CD4-positive, alpha-beta T cell treated with Interleukin-12 subunit alpha and Interleukin-12 subunit beta, for 1 hour (primary cell): ENCODE results near the gene ANKS1B.

Experiments
- DNase-seq: peaks from one replicate; pipeline ENCODE4 v3.0.0-alpha.2; 2020

ANKS1B gene

DNA sequence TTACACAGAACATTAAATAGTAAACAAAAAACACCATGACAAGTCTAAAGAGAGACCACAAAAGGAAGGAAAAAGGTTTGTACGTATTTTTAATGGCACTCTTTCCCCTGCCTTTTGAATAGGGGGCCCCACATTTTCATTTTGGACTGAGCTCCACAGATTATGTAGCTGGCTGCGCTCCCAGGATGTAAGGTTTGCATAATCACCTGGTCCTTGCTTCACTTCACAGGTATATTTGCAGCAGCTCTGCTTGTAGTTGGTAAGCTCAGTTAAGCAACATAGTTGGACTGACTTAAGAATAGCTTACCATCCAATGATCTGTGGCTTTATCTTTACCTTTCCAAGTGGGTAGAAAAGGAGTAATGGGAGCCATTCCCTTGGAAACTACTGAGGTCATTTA, 885.0 kb downstream of the ANKS1B start:
- no peak for DNase-seq

DNA sequence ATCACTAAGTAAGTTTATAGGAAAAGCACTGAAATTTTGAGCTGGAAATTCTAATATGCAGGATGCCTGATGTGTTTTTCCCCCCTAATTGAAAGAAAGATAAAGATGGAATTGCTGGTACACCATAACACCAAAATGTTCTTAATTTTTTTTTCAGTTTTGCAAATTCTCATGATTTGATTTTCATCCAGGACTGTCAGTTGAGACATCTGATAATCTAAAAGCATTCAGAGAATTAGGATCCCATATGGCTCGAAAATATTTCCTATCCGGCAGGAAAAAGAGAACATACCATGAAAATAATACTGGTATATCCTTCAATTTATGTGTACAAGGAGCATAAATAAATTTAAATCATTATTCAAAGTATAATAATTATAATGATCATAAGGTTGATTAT, 887.6 kb downstream of the ANKS1B start:
- no peak for DNase-seq

DNA sequence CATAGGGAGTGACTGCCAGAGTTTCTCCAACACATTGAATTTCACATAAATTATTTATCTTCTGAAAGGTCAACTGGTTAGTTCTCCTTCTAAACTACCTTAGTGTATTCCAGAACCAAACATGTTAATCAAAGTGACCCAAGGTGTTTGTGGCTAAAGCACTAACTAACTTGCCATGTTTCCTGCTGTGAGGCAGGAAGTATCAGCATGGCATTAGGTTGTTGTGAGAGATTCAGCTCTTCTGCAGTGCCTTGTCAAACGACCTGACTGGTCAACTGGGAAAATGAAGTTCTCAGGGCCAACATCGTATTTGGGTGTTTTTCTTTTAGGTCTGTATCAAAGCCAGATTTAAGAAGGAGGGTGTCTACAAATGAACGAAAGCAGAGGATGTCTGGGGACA, 891.6 kb downstream of the ANKS1B start:
- no peak for DNase-seq

DNA sequence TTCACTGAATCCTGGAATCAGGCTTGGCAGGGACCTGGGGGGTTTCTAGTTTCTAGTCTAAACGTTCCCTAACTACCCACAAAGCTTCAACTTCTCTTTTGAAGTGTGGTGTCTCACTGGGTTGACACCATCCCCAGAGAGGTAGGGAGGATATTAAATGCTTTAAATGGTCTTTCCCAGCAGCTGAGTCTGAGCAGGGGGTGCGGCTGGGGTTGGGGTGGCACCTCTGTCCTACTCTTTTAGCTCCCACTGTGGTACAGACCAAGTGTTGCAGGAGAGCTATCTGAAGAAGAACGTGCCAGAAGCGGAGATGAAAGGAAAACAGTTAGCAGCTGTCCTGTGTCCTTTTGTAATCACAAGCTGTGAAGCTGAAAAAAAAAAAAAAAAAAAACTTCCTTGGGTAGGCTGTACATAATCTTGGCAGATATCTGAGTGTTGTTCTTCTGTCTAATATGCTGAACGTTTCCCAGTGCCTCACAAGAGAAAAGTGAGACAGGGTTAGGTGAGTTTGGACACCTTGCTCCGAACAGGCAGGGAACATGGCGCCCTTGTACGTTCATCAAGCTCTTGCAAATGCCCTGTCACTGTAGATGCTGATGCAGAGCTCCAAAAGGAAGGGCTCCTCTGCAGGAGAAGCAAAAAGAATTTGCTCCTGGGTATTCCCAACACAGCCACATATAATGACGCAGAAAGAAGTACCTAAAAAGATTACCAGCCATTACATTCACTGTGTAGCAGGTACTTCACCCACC, 892.5 kb downstream of the ANKS1B start:
- DNase-seq: no peak

DNA sequence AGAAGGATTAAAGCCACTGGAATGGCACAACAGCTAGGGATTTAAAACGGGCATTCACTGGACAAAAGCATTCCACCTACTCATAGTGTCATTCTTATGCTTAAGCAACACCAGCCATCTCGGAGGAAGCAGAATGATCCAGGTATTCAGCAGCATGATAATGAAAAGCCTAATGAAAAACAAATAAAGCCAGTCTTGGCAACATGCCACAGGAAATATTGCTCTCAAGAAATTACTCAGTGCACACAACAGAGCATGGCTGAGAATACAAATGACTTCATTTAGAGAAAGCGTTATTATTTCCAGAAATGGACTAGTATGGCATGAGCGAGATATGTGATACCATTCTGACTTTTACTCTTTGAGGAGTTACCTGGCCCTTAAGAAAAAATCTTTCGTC, 897.5 kb downstream of the ANKS1B start:
- DNase-seq: no peak

DNA sequence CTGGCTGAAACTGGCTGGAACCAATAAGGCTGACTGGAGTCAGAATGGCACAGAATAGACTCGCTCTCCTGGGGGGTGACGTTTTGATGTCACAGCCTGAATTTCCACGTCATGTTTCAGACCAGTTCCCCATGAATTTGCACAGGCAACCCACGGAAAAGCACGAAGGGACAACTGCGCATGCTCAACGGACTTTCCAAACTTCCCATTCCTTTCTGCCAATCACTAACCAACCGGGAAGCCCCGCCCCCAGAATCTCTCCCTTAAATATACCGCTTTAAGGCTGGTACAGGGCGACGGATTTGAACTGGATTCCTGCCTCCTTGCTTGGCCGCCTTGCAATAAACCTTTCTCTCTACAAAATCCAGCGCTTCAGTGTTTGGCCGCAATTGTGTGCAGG, 904.9 kb downstream of the ANKS1B start:
- no peak for DNase-seq

DNA sequence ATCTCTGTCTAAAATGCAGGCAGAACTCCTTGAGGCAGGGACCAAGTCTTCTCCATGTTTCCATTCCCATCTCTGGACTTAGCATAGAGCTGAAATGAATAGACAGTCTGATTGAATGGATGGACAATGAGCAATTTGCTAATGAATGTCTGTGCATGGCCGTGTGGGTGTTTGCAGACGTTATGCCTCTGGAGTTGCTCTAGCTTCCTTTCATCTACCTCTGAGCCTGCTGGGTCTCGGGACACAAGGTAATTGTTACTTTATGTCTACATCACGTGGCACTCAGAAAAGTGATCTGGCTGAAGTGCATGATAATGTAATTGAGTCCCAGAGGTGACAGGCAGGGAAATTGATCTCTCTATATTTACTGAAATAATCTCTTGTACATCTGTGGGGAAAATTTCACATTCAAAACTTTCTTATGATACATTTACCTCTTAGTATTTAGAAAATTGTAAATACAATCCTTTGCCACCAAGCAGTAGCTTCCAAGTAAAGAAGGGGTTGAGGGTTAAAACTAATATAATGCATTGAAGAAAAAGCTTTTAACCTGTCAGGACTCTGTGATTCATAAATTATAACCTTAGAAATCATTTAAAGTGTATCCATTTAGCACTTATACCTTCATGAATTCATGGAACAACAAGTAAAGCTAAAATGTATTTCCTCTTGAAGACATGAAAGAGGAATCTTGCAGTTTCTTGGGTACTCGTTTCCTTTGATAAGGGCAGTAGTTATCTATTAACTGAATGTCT, 915.6 kb downstream of the ANKS1B start:
- DNase-seq: no peak

DNA sequence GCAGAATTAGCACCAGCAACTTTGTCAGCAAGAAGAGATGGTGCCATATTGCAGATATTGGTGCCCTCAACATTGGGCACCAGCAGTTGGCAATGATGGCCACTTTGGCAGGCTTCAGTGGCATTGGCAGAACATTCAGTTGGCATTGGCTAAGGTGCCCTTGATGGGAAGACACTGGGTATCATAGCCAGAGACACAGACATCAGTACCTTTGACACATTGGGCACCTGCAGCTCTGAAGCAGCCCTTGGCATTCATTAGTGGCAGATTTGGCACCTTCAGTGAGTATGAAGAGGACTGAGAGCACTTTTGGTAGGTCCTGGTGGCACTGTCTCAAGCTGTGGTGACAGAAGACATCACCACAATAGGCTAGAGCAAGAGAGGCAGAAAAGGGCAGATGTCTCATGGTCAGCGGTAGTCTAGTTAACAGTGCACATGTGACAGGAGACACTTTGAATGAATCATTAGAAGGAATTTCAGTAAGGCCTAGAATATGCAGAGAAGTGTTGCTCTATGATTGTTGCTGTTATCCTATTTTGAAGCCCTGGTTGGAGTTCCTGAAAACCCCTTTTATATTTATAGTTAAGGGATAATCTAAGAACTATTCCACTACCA, 917.5 kb downstream of the ANKS1B start:
- no peak for DNase-seq

DNA sequence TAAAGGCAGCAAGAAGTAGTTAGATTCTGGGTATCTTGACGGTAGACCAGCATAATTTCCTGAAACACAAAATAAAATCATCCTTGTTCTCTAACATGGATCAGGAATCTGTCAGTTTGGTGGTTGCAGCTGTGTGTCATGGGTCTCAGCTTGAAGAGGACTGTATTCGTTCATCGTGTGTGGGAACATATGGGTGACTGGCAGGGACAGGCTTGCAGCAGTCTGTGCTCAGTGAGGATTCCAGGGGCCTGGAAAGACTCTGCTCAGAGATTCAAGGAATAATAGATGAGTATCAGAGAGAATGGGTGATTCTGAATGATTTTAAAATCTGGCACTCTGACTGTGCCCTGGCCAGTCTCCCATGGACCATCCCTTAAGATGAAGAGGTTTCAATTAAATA, 918.0 kb downstream of the ANKS1B start:
- no peak for DNase-seq

DNA sequence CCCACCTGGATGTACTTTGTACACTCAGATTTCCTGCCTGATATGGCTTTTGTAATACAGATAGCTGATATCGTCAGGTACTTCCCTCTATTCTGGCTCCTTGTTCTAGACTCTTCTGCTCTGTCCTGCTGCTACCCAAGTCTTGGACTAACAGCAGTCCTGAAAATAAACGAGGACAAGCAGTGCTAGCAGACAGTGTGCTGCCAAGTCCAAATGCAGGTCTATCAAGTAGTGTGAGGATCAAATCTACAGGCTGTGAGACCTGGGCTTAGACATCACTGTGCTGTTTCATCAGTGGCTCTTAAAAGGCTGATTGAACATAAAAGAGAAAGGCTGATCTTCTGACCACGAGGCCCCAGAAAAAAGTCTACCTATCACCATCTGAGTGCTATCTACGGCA, 921.6 kb downstream of the ANKS1B start:
- DNase-seq: no peak

DNA sequence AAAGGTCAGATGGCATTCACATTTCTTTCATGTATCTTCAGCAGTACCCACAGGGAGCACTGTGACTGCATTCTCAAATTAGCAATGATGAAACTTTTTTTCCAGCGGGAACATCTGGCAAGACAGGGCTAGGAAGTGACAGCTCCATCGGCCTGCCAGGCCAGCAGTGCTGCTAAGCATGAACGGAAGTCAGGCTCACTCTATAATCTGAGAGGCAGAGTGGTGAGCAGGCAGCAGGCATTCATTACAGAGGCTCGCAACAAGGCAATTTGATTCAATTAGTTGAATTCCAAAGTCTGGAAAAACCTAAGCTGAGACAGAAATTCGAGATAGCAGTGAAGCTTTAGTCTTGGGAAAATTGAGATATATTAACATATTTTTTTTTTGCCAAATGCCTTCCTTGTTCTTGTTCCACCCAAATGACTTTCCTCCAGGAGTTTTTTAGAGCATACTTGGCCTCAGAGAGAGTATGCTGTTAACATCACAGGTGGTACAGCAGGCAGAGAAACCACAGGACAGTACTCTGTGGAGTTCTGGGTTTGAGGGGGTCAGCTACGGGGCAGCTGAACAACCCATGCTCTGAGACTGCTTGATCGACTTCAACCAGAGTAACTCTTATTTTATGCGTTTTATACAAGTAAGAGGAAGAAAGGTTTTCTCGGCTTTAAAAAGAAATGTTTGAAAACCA, 924.8 kb downstream of the ANKS1B start:
- DNase-seq: no peak

DNA sequence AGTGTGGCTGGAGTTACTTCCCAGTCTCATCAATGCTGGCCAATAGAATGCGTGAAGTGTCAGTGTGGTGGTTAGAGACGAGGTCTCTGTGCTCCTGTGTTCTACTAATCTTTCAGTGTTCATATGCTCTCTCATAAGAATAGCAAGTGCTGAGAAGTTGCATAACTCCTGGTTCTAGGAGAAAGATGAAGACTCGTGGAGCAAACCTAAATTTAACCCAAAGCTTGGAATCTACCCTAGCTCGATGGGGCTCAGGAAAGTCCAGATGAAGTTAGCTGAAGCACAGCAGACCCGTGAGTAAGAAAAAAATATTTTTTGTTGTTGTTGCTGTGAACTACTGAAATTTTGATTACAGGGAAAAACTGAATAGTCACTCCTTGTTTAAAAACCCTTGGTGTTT, 927.1 kb downstream of the ANKS1B start:
- no peak for DNase-seq

DNA sequence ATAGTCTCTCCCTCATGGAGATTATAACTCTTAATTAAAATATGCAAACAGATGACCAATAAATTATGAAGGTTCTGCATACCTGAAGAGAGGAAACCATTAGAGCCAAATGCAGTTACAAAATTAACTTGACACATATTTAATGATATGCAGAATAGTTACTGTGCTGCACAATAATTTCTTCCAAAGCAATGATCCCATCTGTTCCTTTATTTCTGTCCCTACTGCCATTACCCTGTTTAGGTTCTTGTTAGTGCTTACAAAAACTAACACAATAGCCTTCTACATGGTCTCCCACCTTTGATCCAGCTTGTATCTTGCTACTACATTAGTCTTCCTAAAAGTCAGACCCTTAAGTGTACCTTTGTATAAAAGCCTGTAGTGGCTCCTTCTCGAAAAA, 928.5 kb downstream of the ANKS1B start:
- DNase-seq: no peak

DNA sequence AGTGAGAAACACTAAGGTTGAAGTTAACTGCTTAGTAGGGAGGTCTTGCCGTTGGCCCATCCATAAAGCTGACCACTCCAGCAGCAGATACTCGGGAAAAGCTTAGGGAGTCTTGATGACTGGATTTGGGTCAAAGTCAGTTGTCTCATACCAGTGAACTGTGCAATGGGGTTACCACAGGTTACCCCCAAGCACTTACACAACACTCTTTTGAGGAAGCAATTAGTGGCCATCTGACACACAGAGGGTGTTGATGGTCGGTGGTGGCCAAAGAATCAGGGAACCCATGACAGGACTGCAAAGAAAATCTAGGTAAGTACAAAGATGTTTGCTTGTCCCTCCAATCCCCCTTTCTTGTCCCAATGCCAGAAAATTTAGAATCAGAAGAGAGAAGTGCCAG, 929.4 kb downstream of the ANKS1B start:
- DNase-seq: no peak

DNA sequence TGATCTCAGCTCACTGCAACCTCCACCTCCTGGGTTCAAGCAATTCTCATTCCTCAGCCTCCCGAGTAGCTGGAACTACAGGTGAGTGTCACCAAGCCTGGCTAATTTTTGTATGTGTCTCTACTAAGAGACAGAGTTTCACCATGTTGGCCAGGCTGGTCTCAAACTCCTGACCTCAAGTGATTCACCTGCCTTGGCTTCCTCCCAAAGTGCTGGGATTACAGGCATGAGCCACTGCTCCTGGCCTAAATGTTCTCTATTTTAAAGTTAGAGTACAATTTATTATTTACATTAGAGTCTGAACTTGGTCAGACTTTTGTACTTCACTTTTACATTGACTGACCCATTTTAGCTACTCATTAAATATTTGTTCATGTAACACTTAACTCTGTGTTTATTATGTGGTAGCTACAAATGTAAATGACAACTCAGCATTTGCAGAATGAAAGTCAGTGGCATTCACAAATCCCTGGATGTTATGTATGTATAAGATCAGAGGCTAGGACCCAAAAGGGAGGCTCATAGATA, 930.1 kb downstream of the ANKS1B start:
- DNase-seq: no peak

DNA sequence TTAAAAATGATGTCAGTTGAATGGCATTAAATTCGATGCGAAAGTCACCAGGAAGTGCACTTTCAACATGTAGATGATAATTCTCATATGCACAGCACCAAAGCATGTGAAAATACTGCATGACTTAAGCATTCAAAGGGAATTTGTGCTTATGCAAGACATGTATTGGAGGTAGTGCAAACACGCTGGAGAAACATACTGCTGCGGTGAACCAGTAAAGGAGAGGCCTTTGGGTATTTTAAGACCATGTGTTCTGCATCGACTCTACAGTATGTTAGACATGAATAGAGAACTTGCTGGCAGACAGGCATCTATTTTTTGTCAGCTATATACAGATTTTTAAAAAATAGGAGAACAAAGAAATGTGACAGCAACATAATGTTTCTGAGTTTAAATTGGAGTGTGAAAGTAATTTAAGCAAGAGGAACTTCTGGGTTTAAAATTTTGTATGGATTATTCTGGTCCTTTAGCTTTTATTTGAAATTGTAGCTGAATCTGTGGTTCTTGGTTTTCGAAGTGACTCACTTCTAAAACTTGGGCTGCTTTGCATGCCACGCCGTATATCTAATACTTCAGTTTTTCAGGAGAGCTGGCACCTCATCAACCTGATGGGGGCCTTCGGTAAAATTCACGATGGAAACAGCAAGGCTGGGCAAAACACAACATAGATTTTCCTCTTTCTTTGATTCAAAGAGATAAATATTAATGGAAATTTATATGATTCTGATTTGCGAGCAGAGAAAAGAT, 930.9 kb downstream of the ANKS1B start:
- DNase-seq: no peak

DNA sequence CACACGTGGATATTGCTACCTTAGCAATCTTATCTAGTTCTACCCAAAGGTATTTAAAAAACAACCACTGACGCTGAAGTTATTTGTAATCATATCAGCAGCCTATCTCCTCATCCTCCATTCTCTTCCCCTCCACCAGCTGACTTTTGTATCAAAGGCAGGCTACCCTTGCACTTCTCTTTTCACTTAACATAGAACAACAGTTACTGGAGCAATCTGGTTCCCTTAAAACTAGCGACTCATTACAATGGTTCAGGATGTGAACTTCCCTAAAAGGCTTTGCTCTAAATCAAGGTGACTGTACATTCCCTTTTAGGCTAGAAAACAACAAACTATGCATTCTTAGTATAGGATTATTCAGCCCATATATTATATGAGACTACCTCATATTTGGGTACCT, 935.0 kb downstream of the ANKS1B start:
- DNase-seq: no peak

DNA sequence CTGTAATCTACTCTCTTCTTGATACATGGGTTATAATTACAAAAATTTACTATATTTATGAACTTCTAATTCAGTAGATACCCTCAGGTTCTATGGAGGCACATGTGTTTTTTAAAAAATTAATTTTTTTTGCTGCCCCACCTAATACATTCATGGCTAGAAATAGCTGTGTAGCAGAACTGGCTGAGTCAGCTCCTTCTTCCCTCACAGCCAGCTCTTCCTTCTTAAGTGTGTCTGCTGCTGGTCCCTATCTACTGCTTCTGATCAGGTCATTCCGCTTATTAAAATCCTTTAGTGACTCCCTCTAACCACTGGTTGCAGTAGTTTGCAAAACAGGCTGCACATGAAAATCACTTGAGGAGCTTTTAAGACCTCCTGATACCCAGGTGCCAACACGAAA, 939.6 kb downstream of the ANKS1B start:
- DNase-seq: no peak

DNA sequence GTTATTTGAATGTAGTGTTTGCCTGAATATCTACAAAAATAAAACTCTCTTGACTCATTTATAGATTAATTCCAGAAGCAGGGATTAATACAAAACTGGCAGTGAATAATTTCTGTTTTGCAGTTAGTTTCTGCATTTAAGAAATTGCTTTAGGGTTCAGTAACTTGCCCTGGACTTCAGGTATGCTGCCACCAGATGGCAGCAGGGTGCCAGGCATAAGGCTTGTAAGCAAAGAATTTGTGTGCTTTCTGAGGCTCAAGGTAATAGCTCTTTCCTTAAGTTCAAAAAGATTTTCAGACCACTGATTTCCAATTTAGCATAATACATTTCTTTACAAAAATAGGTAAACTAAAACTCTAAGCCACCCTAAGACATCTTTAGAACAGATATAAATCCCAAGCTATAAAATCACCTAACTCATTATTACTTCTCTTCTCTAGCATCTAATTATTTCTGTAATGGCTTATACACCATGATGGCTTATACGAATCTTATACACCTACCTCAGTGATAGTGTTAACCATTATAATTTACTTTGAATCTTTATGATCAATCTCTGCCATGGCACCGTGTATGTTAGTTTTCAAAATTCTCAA, 941.3 kb downstream of the ANKS1B start:
- peak; percentile 29 for DNase-seq

DNA sequence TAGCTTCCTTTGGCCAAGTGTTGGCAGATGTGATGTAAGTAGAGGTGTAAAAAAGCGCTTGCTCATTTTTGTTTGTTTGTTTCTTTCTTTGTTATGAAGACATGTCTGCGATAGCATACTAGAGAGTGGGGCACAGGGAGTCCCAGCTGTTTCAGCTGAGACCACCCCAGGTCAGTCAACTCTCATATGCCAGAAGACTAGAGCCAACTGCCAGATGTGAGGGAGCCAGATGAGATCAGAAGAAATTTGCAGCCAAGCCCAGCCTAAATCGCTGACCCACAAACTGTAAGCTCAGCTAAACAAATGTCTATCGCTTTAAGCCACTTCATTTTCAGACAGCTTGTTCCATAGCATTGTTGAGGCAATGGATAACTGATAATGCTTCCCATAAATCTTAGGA, 942.5 kb downstream of the ANKS1B start:
- no peak for DNase-seq

DNA sequence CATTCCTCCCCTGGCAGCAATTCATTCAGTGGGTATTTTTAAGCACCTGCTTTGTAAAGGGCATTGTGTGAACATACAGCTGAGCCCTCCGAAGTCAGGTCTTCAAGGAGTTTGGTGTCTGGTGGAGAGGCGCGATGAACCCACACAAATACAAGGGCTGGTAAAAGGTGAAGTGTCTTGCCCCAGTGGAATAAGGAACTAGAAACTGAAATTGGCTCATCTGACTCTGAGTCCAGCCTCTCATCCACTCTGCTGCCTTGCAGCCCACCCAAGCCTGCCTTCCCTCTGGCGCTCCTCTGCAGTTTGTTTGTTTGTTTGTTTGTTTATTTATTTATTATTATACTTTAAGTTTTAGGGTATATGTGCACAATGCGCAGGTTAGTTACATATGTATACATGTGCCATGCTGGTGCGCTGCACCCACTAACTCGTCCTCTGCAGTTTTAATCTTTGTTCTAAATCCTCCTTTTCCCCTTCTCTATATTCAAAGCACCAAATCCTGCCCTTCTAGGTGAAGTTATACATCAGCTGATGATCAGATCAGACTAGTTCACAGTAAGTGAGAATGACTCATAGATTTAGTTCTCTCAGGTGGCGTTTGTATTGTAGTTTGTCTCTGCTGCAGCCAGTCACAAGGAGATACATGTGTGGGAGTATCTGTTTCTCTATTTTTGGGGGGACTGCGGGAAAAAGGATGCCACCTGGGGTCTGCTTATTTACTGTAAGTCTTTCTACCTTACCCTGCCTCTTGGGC, 945.2 kb downstream of the ANKS1B start:
- DNase-seq: no peak
